Epithelial cell of esophagus (primary cell): ENCODE measurements around the gene RCOR2.

Experiments
- DNase-seq: peaks from one replicate; pipeline ENCODE4 v3.0.0; 2010; ENCODE audit warnings: low read depth
- H3K4me3 ChIP-seq: 2 replicates; pipeline ENCODE4 v1.5.1; 2011; ENCODE audit warnings: mild to moderate bottlenecking, low read length, control low read depth
- TF ChIP-seq, protein P1 (sequence below): IDR thresholded peaks from 2 replicates; pipeline ENCODE4 v1.5.1; 2011; ENCODE audit warnings: low read depth, mild to moderate bottlenecking, low read length, control low read depth, inconsistent platforms; ENCODE audit not compliant: insufficient read depth; ENCODE audit errors: missing control alignments

The RCOR2 gene

GRCh38 chr11:63912678-63913077 is 4.3 kb downstream of the RCOR2 start:
- TF ChIP-seq, protein P1, sequence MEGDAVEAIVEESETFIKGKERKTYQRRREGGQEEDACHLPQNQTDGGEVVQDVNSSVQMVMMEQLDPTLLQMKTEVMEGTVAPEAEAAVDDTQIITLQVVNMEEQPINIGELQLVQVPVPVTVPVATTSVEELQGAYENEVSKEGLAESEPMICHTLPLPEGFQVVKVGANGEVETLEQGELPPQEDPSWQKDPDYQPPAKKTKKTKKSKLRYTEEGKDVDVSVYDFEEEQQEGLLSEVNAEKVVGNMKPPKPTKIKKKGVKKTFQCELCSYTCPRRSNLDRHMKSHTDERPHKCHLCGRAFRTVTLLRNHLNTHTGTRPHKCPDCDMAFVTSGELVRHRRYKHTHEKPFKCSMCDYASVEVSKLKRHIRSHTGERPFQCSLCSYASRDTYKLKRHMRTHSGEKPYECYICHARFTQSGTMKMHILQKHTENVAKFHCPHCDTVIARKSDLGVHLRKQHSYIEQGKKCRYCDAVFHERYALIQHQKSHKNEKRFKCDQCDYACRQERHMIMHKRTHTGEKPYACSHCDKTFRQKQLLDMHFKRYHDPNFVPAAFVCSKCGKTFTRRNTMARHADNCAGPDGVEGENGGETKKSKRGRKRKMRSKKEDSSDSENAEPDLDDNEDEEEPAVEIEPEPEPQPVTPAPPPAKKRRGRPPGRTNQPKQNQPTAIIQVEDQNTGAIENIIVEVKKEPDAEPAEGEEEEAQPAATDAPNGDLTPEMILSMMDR: no peak
- no peak for DNase-seq
- no peak overlapping the region for H3K4me3 ChIP-seq

GRCh38 chr11:63911876-63912275 is 5.1 kb downstream of the RCOR2 start:
- no peak overlapping the region for H3K4me3 ChIP-seq
- TF ChIP-seq, protein P1: no peak
- no peak for DNase-seq

DNA sequence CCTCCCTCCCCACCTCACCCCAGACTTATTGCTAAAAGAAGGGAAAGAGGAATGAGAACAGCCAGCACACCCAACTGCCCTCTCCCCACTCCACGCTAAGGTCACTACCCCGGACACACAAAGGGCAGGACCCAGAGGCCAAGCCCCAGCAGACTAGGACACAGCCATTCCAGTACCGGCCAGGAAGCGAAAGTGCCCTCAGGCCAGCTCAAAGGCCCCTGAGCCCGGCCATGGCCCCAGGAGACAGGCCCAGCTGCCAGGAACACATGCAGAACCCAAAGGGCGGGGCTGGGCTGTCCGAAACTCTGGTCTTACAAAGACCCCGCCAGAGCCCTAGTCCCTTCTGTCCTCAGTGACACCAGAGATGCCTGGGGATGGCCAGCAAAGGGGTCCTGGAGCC is 5.5 kb downstream of the RCOR2 start:
- TF ChIP-seq, protein P1: no peak
- H3K4me3 ChIP-seq: no peak overlapping the region
- no peak for DNase-seq

- no peak for DNase-seq
- TF ChIP-seq, protein P1: no peak
- H3K4me3 ChIP-seq: no peak overlapping the region
Observed at GRCh38 chr11:63910675-63911074, 6.3 kb downstream of the RCOR2 start.

DNA sequence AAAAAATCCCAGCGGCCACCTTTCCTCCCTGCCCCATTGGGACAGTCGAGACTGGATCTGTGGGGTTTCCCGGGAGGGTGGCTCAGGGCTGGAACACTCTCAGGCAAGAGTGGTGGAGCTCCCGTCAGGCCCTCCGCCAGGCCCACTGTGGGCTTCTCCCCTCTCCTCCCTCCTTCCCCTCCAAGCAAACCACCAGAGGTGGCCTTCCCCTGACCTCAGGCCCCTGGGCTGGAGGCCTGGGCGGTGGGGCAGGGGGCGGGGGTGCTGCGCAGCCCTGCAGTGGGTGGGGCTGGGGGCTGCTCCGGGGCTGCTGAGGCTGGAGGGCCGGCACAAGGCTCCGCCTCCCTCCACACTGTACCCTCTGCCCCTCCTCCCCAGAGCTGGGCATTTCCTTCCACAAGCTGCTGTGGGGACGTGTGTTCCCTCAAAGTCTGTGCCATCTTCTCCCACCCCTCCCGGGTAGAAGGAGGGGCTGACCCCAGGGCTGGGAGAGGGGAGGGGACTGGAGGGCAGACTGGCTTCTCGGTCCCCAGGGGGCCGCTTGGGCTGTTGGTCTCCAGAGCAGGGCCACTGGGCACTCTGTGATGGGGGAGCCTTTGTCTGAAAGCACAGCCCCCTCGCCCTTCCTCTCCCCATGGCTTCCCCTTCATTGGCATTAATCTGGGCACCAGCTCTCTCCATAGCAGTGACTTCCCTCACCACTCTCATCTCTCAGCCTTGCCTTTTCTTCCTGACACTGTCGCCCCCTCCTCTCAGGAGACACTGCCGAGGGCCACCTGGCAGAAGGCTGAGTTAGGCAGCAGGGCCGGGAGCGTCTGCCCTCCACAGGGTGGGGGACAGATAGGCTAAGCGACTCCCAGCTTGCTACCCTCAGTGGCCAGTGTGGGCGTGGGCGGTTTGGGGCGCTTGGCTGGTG is 7.1 kb downstream of the RCOR2 start:
- H3K4me3 ChIP-seq: no peak overlapping the region
- DNase-seq: no peak
- TF ChIP-seq, protein P1: no peak

GRCh38 chr11:63908631-63909401 is 8.1 kb downstream of the RCOR2 start:
- TF ChIP-seq, protein P1: no peak
- no peak overlapping the region for H3K4me3 ChIP-seq
- DNase-seq: no peak
